ENCODE measurements around the gene IDH1. TPM values are rescaled to one million over a fixed set of nuclear protein-coding genes. Genes with fewer than 3 reads are reported as not detected.

Gene IDH1
- total and polyA plus RNA-seq, 2 of the 13 experiments (the other 11 are each of a cell fraction or from before 2014, with no cell fraction given) = 312 to 1,077 TPM

GRCh38 chr2:208189810-208190503 is 64.9 kb downstream of the IDH1 start, which contains the start of gene C2orf80 (continued):
- no peak for TF ChIP-seq CENPX (CRISPR knock-in tag; IDR thresholded peaks at IDR 0.05)

GRCh38 chr2:208189069-208189809 is 65.6 kb downstream of the IDH1 start:
- CTCF ChIA-PET (ENCODE audit: low intra/inter-chr PET ratio, low total read pairs) = no interaction called here
- 42% methylated on average over 5 of the region's 5 CpGs for WGBS (ENCODE audit: low lambda C conversion rate)
- POLR2A ChIA-PET = interaction anchor here (1.2 kb wide), 1 partner anchor 65 kb away, joined by 3 read pairs; the partner anchor contains the start of gene IDH1

More at GRCh38 chr2:208189069-208189809, 65.6 kb downstream of the IDH1 start:
- FAIRE-seq (no peak), ATAC-seq (no peak), DNase-seq (ENCODE audit: low spot score) (no peak)
- no TSS peak for BruUV-seq (replicated peaks)
- Histone ChIP-seq H4K20me1 (ENCODE audit: insufficient read depth, low read length) (no peaks in the 10 kb centered on the region), H3K4me1 (ENCODE audit: insufficient read depth, low read length) (peaks cover 2% of the 10 kb centered on the region), H3K79me2 (ENCODE audit: insufficient read depth, low read length) (no peaks in the 10 kb centered on the region), H2AFZ (ENCODE audit: low read length) (no peak overlapping the region), H3K9me3 (ENCODE audit: low read length) (no peaks in the 10 kb centered on the region), H3K27ac (ENCODE audit: extremely low read length, insufficient read depth, low read length) (no peak overlapping the region), H3K4me2 (ENCODE audit: low read depth, low read length) (no peak overlapping the region), H3K4me3 (replicated peaks in 1 of 3; ENCODE audit: insufficient read depth in 1 of 3, low read depth in 2 of 3, low read length in 3 of 3) (no peak overlapping the region), H3K9ac (ENCODE audit: insufficient read depth, low read depth, low read length) (no peak overlapping the region), H3K36me3 (replicated peaks in 1 of 2; ENCODE audit: control insufficient read depth in 1 of 2, insufficient read depth in 2 of 2, low read length in 2 of 2) (no peaks in the 10 kb centered on the region), H3K27me3 (ENCODE audit: control insufficient read depth in 1 of 2, insufficient read depth in 2 of 2, low read length in 2 of 2) (peaks cover 0 to 17% of the 10 kb centered on the region in 2 experiments; a peak in 1 of 5 replicates)
- TF ChIP-seq MBD4 (IDR thresholded peaks at IDR 0.05; ENCODE audit: borderline replicate concordance, low read length) = no peak
- TF ChIP-seq ZIK1 (CRISPR knock-in tag; IDR thresholded peaks at IDR 0.05; ENCODE audit: borderline replicate concordance, low read depth) = no peak
- no peak for TF ChIP-seq ISX (CRISPR knock-in tag; conservative IDR thresholded peaks at IDR 0.05)
- TF ChIP-seq FOXC1 (CRISPR knock-in tag; IDR thresholded peaks at IDR 0.05; ENCODE audit: borderline replicate concordance) = no peak
- no peak for TF ChIP-seq FIP1L1 (IDR thresholded peaks at IDR 0.05; ENCODE audit: borderline replicate concordance, insufficient read depth, low read depth, low read length)
- TF ChIP-seq ELK4 (CRISPR knock-in tag; IDR thresholded peaks at IDR 0.05; ENCODE audit: borderline replicate concordance) = no peak
- no peak for TF ChIP-seq RNF2 (conservative IDR thresholded peaks at IDR 0.05; ENCODE audit: low read depth)
- no peak for TF ChIP-seq HNRNPUL1 (IDR thresholded peaks at IDR 0.05; ENCODE audit: low read depth, low read length)
- no peak for TF ChIP-seq MXD3 (CRISPR knock-in tag; IDR thresholded peaks at IDR 0.05)
- intact Hi-C loops (cut with micrococcal nuclease; ENCODE audit: unreplicated experiment) (no loop called here), in situ Hi-C loops (cut with HindIII; ENCODE audit: extremely low pct_ligation_motif_present, low pct_unique_long_range_greater_than_20kb) (no loop called here)
